ENCODE data around the gene KLK7. TPM values are rescaled to one million over a fixed set of nuclear protein-coding genes. Genes with fewer than 3 reads are reported as not detected.

The KLK7 gene
- not detected for total RNA-seq

DNA sequence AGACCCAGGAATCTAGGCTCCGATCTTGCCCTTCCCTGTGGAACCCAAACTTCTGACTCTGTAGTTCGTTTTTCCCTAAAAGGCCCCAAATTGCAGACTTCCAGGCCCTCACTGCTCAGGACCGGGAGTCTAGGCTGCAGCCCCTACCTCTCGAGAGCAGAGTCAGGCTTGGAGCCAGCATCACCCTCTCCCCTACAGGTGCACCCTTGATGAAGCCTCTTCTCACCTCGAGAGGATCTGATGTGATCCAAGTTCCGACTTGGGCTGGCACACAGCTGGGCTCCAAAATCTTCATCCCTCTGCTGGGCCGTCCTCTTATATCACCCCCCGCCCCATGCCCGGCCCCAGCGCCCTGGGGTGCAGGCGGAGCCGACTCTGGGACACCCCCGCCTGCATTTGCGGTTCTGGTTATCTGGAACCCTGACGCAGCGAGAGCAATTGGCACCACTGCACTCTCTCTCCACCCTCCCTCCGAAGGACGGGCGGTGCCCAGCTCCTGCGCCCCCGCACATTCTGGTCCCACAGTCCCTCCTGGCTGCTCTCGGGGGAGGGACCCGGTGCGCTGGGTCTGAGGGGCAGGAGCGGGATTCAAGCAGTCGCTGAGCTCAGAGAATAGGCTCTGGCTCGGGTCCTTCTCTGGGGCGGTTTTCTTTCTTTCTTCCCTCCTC, at the start of gene KLK7:
Gene KLK7 (minus strand): TSS at position 293 of the 668 bp plus-strand sequence. CDS start 1,518 bp downstream, outside the sequence.
- DNase-seq (no peak), ATAC-seq (no peak)
- Mint-ChIP-seq H3K27ac (no peak within 1 kb of the TSS), H3K4me3 (no peak within 1 kb of the TSS), H3K36me3 (no peaks in the 10 kb centered on the region), H3K9me3 (ENCODE audit: low read depth) (no peaks in the 10 kb centered on the region), H3K27me3 (peaks cover 22% of the 10 kb centered on the region), H3K4me1 (no peaks in the 10 kb centered on the region)
- CTCF ChIA-PET, result no interaction called here

DNA sequence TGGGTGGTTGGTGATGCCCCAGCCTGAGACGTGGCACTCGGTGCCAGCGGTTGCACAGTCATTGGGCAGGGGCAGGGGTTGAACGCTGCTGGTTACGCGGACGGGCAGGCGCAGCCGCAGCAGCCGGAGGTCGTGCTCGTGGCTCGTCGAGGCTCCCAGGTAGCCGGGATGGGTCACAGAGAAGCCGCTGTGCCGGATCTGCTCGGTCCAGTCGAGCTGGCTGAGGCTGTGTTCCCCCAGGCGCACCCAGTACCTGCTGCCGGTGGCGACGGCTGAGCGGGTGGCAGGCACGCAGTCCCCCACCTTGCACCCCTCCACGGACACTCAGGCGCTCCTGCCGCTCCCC, 48.1 kb upstream of the KLK7 start:
- ATAC-seq, result no peak
- Mint-ChIP-seq H3K36me3 (no peaks in the 10 kb centered on the region), H3K27ac (no peak overlapping the region), H3K9me3 (ENCODE audit: low read depth) (no peaks in the 10 kb centered on the region), H3K4me3 (no peak overlapping the region), H3K27me3 (peaks cover 3% of the 10 kb centered on the region), H3K4me1 (no peaks in the 10 kb centered on the region)
- CTCF ChIA-PET, result no interaction called here
- no peak for DNase-seq

DNA sequence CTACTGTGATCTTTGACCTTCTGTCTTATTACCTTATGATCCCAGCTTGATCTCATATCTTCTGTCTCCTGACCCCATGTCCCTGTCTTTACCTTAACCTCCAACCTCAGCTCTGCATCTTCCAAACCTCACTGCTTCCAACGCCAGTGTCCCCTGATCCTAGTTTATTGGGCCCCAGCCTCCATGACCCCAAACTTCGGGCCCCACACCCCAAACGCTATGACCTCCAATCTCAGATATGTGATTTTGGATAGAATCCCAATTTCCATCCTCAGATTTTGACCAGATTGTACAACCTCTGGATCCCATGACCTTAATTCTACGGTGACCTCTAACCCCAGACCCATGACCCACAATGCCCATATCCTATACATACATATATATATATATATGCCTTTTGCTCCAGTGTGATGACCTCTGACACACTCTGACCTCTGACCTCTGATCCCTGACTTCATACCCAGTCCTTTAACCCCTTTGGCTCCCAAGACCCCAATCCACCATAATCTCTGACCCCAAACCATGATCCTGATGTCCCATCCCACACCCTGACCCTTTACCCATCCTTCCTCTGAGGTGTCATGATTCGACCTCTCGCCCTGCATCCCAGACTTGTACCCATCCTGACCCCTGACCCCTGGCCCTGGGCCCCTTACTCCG, 47.6 kb upstream of the KLK7 start:
- H3K27ac Mint-ChIP-seq, result no peak overlapping the region
- DNase-seq, result no peak
- CTCF ChIA-PET, result no interaction called here
- H3K4me3 Mint-ChIP-seq, result no peak overlapping the region
- H3K9me3 Mint-ChIP-seq (ENCODE audit: low read depth), result no peaks in the 10 kb centered on the region
- no peaks in the 10 kb centered on the region for H3K36me3 Mint-ChIP-seq
- ATAC-seq, result no peak
- H3K4me1 Mint-ChIP-seq, result no peaks in the 10 kb centered on the region
- peaks cover 6% of the 10 kb centered on the region for H3K27me3 Mint-ChIP-seq

DNA sequence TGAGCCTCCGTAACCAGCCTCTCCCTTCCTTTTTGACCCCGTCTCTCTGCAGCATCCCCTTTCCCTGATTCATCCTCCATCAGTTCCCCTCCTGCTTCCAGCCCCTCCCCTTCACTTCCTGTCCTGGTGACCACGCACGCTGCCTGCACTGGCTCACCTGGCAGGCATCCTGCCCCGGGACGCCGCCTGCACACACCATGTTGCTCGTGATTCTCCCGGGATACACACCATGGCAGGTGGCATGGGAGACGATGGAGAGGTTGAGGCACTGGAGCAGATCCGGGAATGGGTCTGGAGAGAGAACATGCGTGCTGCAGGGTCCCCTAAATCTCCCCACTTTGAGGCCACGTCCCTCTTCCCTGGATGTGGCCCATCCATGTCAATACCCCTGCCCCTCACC, 46.9 kb upstream of the KLK7 start:
- Mint-ChIP-seq H3K4me3 (no peak overlapping the region), H3K27me3 (peaks cover 6% of the 10 kb centered on the region), H3K36me3 (no peaks in the 10 kb centered on the region), H3K4me1 (no peaks in the 10 kb centered on the region), H3K27ac (no peak overlapping the region), H3K9me3 (ENCODE audit: low read depth) (no peaks in the 10 kb centered on the region)
- CTCF ChIA-PET, result no interaction called here
- ATAC-seq, result no peak
- DNase-seq, result no peak

DNA sequence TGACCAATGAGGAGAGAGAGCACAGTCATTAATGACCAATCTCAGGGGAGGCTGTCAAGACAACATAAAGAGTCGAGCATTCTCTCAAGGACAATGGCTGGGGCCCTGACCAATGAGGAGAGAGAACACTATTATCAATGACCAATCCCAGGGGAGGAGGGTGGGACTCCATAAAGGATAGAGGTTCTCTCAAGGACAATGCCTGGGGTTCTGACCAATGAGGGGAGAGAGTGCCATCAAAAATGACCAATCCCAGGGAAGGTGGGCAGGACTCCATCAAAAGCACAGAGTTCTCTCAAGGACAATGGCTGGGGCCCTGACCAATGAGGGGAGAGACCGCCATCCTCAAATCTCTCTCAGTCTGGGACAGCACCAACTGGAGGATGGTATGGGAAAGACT, 46.0 kb upstream of the KLK7 start:
- Mint-ChIP-seq H3K9me3 (ENCODE audit: low read depth) (no peaks in the 10 kb centered on the region), H3K36me3 (no peaks in the 10 kb centered on the region), H3K27me3 (peaks cover 3% of the 10 kb centered on the region), H3K4me3 (no peak overlapping the region), H3K27ac (no peak overlapping the region), H3K4me1 (no peaks in the 10 kb centered on the region)
- DNase-seq (no peak), ATAC-seq (no peak)
- CTCF ChIA-PET, result no interaction called here

DNA sequence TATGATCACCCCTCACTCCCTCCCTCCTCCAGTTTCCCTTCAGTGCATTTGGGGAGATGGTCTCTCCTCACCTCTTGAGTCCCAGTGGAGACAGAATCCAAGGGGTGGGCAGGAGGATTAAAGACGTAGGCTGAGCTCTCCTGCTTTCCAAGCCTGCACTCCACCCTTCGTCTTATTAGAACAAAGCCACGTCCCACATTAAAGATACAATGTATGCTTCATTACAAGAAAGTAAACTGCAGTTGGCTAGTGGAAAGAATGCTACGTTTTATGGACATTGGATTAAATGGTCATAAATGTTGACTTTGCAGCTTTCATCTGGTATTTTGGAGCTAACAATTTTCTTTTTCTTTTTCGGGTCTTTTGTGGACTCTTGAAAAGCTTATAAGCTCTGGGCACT, 44.2 kb upstream of the KLK7 start:
- H3K27me3 Mint-ChIP-seq, result peaks cover 4% of the 10 kb centered on the region
- no peaks in the 10 kb centered on the region for H3K4me1 Mint-ChIP-seq
- ATAC-seq, result no peak
- no peak overlapping the region for H3K27ac Mint-ChIP-seq
- no peak for DNase-seq
- no peaks in the 10 kb centered on the region for H3K9me3 Mint-ChIP-seq (ENCODE audit: low read depth)
- no peak overlapping the region for H3K4me3 Mint-ChIP-seq
- CTCF ChIA-PET, result interaction anchor here (1.4 kb wide), 1 partner anchor 11 kb away, joined by 3 read pairs; no protein-coding TSS in a partner anchor
- H3K36me3 Mint-ChIP-seq, result no peaks in the 10 kb centered on the region

DNA sequence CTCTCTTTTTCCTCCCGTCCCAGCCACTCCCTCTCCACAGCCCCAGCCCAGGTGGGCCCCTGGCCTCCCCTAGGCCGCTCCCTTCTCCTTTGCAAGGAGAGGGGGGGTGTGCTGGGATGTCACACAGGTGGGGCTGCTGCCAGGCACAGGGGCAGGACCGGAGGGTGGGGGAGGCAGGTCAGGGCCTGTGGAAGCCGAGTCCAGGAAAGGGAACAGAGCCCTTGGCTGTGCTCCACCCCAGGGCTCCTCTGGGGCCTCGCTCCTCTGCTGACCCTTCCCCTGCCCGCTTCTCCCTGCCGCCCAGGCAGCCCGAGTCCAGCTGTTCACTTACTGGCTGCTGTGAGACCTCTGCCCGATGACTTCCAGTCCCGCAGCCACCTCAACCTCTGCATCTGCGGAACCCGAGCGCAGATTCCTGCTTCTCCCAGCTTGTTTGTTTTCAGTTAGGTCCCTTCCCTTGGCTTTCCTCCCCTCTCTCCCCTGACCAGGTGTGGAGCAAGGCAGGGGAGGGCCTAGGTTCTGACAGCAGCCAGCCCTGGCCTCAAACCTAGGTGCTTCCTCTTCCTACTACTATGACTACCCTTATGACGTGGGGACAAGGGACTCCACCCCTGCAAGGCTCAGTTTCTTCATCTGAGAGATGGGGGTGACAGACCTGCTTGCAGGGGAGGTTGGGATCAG, 43.5 kb upstream of the KLK7 start:
- no peak overlapping the region for H3K4me3 Mint-ChIP-seq
- ATAC-seq (no peak), DNase-seq (no peak)
- no peaks in the 10 kb centered on the region for H3K9me3 Mint-ChIP-seq (ENCODE audit: low read depth)
- peaks cover 7% of the 10 kb centered on the region for H3K27me3 Mint-ChIP-seq
- no peaks in the 10 kb centered on the region for H3K4me1 Mint-ChIP-seq
- H3K36me3 Mint-ChIP-seq, result no peaks in the 10 kb centered on the region
- CTCF ChIA-PET, result interaction anchor here (1.4 kb wide), 1 partner anchor 11 kb away, joined by 3 read pairs; no protein-coding TSS in a partner anchor
- H3K27ac Mint-ChIP-seq, result no peak overlapping the region

DNA sequence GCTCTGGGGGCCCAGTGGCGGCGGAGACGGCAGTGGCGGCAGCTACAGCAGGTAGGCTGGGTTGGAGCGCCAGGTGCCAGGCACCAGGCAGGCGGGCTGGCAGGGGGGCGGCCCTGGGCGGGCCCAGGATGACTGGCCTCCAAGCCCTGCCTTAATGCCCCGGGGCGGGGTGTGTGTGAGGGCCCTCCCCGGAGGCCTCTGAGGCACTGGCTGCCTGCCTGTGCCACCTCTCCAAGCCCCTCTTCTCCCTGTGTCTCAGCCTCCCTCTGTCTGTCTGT, 42.8 kb upstream of the KLK7 start, which contains the start of gene KLK11:
Gene KLK11 (minus strand): TSS at position 63 of the 278 bp plus-strand sequence. CDS start 985 bp downstream, outside the sequence.
- CTCF ChIA-PET, result no interaction called here
- Mint-ChIP-seq H3K9me3 (ENCODE audit: low read depth) (no peaks in the 10 kb centered on the region), H3K27me3 (peaks cover 7% of the 10 kb centered on the region), H3K4me3 (no peak within 1 kb of the TSS), H3K27ac (no peak within 1 kb of the TSS), H3K4me1 (no peaks in the 10 kb centered on the region), H3K36me3 (no peaks in the 10 kb centered on the region)
- no peak for DNase-seq
- ATAC-seq, result no peak

DNA sequence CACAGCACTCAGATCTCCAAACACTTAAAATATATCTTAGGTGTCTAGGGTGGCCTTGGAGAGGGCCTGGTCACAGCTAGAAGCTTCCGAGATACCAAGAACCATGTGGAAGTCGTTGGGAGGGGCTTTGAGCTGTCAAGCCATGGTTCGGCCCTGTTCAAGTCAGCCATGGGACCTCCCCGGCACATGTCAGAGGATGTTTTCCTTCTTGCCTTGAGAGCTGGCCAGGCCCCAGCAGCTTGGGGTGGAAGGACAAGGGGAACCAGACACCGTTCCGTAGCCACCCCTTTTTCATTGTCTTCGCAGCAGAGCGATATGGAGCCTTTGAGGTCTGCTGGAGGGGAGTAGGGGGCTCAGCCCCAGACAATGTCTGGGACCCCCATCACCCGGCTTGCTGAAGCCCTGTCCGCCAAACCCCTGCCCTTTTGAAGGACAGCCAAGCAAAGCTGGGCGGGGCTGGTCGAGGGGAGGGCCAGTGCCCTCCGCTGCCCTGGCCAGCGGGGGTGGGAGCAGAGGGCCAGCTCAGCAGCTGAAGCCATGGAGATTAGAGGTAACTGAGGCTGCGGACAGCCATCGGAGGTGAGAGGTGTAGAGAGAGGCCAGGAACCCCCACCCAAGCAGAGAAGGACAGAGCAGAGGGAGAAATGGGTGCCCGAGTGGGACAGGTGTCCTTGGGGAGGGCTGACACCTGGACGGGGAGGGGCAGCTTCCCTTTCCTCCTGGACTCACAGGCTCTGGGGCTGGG, 42.3 kb upstream of the KLK7 start:
- DNase-seq, result no peak
- Mint-ChIP-seq H3K4me3 (no peak overlapping the region), H3K36me3 (no peaks in the 10 kb centered on the region), H3K27ac (no peak overlapping the region), H3K4me1 (no peaks in the 10 kb centered on the region), H3K9me3 (ENCODE audit: low read depth) (no peaks in the 10 kb centered on the region), H3K27me3 (peaks cover 7% of the 10 kb centered on the region)
- CTCF ChIA-PET, result no interaction called here
- ATAC-seq, result no peak

DNA sequence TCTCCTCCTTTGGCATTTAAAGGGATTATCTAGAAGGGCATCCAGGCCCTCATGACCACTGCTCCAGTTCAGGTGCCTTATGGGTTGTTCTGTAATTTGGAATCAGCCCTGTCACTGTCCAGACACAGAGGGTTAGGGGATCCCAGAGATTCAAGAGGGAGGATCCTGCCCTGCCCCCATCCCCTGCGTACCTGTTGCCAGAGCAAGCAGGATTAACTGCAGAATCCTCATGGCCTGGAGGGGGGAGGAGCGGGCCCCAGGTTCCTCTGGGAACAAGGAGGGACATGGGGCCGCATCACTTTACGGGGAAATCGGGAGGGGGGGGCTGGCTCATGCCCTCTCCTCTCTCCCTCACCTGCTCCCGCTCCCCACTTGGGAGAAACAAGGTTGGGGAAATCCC, 41.7 kb upstream of the KLK7 start:
- ATAC-seq (no peak), DNase-seq (no peak)
- Mint-ChIP-seq H3K4me1 (no peaks in the 10 kb centered on the region), H3K27me3 (peaks cover 11% of the 10 kb centered on the region), H3K9me3 (ENCODE audit: low read depth) (no peaks in the 10 kb centered on the region), H3K27ac (no peak overlapping the region), H3K36me3 (no peaks in the 10 kb centered on the region), H3K4me3 (no peak overlapping the region)
- CTCF ChIA-PET, result no interaction called here

DNA sequence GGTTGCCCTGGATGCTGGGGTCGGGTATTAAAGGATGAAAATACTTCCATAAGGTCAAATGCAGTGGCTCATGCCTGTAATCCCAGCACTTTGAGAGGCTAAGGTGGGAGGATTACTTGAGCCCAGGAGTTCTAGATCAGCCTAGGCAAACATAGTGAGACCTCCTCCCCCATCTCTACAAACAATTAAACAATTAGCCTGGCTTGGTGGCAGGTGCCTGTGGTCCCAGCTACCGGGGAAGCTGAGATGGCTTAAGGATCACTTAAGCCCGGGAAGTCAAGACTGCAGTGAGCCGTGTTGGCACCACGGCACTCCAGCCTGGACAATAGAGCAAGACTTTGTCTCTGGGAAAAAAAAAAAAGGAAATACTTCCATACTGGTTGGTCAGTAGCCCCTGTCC, 41.2 kb upstream of the KLK7 start:
- Mint-ChIP-seq H3K4me1 (peaks cover 1% of the 10 kb centered on the region), H3K9me3 (ENCODE audit: low read depth) (no peaks in the 10 kb centered on the region), H3K27ac (no peak overlapping the region), H3K4me3 (no peak overlapping the region), H3K27me3 (peaks cover 16% of the 10 kb centered on the region), H3K36me3 (no peaks in the 10 kb centered on the region)
- ATAC-seq, result no peak
- DNase-seq, result no peak
- CTCF ChIA-PET, result no interaction called here

DNA sequence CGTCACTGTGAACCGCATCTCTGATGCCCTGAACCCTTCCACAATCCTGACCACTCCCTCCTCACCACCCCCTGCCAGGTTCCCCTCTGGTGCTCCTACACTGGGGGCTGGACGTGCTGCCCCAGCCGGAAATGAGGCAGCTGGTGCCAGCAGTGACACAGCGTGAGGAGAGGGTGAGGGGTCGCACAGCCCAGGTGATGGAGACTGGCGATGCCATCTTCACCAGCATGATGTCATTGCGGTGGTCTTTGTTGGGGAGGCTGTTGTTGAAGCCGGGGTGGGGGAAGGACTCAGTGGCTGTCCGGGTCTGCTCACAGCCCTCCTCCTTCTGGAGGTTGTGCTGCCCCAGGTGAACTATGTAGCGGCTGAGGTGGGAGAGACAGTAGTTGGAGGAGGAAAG, 40.2 kb upstream of the KLK7 start:
- DNase-seq (no peak), ATAC-seq (no peak)

DNA sequence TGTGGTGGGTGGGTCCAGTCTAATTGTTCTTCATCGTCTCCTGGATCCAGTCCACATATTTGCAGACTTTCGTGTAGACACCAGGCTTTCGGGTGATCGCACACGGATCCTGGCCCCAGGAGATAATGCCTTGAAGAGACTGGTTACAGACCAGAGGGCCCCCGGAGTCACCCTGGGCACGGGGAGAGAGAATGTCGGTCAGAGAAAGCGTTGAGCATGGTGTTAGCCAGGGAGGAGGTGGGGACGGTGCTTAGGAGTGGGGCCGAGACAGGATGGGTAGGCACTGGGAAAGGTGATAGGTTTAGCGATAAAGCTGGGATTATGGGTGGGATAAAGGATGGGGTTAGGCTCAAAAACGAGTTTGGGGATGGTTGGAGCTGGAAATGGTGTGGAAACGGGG, 38.8 kb upstream of the KLK7 start:
- CTCF ChIA-PET, result no interaction called here

More for the DNA sequence above, 40.2 kb upstream of the KLK7 start:
- Mint-ChIP-seq H3K4me1 (peaks cover 3% of the 10 kb centered on the region), H3K27ac (no peak overlapping the region), H3K4me3 (no peak overlapping the region), H3K36me3 (no peaks in the 10 kb centered on the region), H3K27me3 (peaks cover 25% of the 10 kb centered on the region), H3K9me3 (ENCODE audit: low read depth) (no peaks in the 10 kb centered on the region)
- CTCF ChIA-PET, result no interaction called here

More for the DNA sequence above, 38.8 kb upstream of the KLK7 start:
- Mint-ChIP-seq H3K4me1 (peaks cover 7% of the 10 kb centered on the region), H3K4me3 (no peak overlapping the region), H3K27me3 (peaks cover 36% of the 10 kb centered on the region), H3K36me3 (peaks cover 3% of the 10 kb centered on the region), H3K9me3 (ENCODE audit: low read depth) (no peaks in the 10 kb centered on the region), H3K27ac (no peak overlapping the region)
- ATAC-seq, result no peak
- DNase-seq, result no peak
